Cerebellar cortex (tissue), 1 donor: ENCODE results near the gene NEB.
"Not testable (repeated sequence)": the region's sequence is repeated elsewhere in the genome, so short reads cannot be mapped to it uniquely, and the experiment has no call there.

ENCODE experiments used
- DNase-seq: peaks from one replicate; pipeline ENCODE4 v3.0.0-alpha.2; 2015; ENCODE audit warnings: low spot score

The NEB gene

DNA sequence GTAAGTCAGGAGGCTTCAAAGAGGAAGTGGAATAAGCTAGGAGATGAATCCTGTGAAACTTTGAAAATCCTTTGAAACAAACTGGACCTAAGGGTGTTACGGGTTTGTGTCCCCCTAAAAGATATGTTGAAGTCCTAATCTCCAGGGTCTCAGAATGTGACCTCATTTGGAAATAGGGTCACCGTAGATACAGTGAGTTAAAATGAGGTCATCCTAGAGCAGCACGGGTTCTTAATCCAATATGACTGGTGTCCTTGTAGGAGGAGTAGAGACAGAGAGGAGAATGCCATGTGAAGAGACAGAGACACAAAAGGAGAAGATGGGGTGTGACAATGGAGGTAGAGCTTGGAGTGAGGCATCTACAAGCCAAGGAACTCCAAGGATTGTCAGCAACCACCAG lies 26.9 kb upstream of the NEB start:
- DNase-seq = no peak

DNA sequence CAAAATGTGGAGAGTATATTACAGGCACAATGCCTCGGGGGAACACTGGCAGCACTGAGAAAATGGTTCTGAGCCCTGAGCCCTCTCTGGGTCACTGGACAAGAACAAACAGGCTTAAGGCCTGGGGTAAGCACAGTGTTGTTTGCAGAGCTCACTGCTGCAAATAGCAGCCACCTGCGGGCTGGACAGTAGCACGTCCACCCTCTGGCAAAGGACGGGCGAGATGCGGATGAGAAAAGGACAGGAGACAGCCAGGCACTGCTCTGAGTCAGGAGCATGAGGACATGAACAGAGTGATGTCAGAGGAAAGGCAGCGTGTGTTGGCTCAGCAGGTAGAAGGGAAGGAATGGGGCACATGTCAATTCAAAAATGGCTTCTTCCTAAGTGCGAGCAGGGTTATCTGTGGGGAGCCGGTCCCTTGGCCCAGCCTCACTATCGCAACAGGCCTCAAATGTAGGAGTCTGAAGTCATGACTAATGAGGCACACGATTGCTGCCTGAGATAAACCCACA lies 25.9 kb upstream of the NEB start:
- peak; percentile 91 for DNase-seq

DNA sequence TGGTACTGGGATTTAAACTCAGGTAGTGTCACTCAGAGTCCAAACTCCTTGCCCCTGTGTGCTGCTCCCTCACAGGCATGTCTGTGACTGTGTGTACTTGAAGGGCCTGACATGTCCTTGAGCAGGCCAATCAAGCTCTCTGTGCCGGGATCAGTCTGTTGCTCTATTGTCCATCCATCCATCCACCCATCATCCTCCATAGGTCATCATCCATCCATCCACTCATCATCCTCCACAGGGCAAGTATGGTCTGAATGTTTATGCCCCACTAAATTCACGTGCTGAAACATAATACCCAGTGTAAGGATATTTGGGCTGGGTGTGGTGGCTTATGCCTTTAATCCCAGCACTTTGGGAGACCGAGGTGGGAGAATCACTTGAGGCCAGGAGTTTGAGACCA lies 24.5 kb upstream of the NEB start:
- DNase-seq = no peak

DNA sequence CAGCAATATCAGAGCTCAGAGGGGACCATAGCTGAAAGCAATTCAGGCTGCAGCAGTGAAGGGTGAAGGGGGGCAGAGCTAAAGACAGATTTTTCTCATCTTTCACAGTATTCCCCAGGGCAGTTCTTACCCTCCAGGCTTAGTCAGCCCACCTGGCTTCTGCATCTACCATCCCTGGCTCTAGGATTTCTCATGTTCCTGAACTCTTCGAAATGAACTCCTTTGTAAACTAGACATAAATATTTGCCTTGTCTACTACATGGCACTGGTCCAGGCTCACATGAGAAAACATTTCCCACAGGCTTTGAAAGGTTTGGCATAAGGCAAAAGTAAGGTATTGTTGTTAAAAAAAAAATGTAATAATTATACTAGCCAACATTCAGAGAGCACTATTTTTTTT lies 23.6 kb upstream of the NEB start:
- DNase-seq = peak; percentile 22

DNA sequence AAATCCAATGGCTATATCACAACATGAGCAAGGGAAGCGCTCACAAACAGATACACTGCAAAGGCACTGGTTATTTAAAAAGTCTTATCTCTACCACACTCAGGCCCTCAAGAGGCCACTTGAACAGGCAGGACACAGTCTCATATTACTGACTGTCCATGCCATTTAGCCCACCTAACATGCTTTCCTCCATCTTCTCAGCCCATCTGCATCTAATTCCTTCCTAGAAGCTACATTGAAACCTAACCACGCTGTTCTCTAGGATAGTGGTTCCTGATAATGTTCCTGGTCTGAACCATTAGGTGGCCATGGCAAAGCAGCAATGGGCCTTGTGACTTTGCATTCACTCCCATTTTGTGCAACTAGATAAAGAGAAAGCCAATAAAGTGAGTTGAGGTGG lies 22.5 kb upstream of the NEB start:
- no peak for DNase-seq

DNA sequence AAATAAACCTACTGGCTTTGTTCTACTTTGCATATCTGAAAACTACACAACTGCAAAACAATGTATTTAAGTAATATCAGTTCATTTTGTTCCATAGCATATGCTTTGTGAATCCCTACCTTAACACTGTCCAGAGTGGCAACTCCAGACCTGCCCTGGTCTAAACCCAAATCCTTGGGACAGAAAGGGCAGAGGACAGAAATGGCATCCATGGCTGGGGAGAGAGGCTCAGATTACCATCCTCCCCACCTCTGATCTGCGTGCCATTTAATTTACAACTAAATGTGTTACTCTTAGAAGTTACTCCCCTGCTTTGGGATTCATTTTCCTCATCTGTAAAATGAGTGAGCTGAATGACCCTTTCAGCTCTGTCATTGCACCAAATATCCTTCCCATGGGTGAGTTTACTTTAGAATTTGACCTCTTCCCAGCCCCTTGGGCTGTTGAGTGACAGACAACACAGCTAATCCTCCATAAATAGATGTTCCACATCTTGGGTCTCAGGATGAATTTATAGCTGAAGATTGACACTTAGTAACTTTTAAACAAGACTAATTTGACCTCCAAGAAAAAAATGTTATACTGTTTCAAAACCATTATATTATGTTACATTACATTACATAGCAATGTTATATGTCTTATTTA lies 20.1 kb upstream of the NEB start:
- DNase-seq = no peak

DNA sequence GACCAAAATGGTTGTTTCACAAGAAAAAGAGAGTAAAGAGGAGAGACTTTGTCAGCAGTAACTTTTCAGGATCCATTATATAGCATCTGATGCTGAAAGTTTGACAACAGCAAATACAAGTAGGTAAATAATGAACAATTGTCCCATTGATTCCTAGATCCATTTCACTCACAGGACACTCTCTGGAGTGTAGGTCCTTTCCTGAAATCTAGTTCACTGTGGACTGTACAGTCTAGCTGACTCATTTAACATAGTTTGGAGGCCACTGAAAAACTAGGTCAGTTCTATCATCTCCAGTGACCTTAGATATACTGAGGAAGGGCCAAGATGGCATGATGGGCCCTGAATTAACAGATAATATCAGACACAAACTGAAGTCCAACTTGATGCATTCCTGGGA lies 19.3 kb upstream of the NEB start:
- DNase-seq = no peak

DNA sequence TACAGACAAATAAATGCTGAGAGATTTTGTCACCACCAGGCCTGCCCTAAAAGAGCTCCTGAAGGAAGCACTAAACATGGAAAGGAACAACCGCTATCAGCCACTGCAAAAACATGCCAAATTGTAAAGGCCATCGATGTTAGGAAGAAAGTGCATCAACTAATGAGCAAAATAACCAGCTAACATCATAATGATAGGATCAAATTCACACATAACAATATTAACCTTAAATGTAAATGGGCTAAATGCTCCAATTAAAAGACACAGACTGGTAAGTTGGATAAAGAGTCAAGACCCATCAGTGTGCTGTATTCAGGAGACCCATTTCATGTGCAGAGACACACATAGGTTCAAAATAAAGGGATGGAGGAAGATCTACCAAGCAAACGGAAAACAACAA lies 11.0 kb upstream of the NEB start:
- DNase-seq = not testable (repeated sequence)

DNA sequence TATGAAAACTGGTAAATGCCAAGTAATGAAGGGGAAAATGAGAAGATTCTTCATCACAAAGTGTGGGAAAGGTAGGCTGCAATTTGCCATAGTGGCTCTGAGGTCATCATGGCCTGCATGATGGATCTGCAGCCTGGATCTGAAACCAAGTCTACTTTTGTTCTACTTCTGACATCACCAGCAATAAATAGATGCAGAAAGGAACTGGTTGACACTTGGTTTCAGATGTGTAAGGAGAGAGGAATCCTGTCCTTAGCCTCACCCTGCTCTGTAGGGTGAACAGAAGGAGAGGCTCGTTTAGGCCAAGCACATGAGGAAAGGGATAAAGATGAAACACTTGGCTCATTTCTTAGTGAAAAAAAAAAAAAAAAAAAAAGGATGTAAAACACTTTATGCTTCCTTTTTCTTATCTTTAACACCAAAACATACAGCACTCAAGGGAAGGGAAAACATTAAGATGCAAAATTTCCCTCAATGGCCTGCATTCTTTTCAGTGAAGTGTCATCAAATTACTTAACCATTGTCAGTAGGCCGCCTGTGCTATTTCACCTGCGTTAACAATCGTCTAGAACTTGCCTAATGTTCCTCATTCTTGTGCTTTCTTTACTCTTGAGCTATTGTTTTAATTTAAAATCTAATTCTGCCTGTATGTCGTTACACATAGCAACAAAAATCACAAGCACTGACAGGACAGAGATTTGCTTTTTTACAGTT lies 3.9 kb downstream of the NEB start:
- no peak for DNase-seq

DNA sequence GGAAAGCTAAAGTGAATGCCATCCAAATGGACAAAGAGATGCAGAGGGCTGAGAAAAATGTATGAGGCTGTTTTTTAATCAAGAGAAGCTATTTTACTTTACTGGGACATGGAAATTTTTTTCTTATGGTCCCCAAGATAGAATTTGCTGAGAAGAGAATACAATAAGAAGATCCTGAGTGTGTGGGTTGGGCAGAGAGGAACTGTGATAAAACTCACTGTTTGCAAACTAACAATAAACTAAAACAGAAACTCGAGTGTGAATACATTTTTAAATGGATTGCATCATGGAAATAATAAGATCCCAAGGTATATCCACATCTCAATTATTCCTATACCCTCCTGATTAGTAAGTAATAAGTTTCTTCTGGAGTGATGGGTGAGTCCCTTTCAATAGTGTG lies 4.4 kb downstream of the NEB start:
- peak; percentile 12 for DNase-seq

DNA sequence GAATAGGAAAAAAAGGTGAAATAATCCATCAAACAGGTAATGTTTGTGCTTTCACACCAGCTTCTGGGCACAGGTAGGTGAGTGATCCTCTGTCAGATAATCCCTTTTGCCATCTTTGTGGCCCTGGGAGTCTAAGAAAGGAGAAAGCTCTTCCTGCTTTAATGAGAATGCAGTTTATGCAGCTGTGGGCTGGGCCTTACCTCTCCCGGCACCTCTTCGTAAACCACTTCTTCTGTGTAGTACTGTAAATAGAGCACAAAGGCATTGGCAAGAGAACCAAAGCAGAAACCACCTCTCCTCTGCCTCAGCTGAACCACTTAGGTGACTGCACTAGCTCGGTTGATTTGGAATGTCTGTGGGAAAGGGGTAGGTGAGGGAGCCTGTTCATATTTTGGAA lies 4.9 kb downstream of the NEB start:
- DNase-seq = peak; percentile 6

DNA sequence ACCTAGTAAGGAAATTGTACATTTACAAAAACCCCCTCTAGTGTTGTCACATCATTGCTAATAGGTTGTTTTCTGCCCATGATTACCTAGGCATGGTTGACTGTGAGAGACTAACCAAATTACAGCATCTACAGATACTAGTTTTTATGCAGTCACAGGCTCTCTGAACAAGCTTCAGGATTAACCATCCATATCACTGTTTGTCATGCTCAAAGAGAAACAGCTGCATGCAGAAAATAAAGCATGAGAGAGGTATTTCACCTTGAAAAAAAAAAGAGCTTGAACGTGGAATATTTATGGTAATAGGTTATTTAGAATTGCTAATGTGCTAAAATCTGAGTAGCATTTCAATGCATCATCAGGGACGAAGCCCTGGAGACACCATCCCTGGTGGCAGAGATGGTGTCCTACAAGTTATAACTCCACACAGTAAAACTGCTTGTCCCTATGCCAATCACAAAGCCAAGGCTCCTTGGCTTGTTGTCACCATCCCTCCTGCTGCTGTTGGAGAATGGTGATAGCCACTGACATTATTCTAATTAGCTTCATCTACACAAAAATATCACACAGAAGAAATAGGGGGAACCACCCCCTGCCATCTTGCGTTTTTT lies 5.4 kb downstream of the NEB start:
- DNase-seq = peak; percentile 48

DNA sequence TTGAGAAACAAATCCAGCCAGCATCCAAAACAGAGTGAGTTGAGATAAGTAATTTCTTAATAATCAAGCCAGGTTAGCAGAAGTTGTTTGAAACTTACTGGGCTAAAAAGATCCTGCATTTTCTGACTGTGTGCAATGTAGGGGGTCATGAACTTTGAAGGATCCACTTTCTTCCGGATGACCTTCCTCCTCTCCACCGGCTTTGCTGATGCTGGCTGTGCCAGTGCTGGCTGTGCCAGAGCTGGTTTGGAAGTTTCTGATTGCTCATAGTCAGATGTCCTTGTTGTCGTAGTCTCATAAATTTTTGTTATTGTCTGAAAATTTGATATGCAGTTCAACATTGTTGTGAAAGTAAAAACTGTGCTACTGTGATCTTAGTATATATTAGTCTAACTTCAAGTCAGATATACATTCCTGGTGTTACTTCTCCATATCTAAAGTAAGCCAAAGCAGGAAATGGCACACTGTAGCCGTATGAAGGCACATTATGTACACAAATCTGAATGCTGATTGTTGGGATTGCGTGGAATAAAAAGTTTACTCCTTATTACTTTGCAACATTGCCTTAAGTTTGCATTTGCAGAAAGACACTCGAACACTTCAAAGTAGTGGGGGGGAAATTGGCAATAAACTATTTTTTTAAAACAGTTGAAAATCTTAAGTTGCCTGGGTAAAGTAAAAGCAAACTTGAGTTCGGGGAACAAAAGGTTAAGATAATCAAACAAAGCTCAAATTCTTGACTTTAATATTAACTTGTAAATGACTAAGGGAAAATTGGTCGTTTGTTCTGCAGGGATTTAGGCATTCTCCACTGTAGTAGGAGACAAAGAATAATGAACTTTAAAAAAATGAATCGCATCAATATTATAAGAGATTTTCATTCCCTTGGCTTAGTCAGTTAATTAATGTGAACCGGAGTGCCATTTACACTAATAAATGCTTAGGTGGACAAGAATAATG lies 6.4 kb downstream of the NEB start:
- DNase-seq = no peak

DNA sequence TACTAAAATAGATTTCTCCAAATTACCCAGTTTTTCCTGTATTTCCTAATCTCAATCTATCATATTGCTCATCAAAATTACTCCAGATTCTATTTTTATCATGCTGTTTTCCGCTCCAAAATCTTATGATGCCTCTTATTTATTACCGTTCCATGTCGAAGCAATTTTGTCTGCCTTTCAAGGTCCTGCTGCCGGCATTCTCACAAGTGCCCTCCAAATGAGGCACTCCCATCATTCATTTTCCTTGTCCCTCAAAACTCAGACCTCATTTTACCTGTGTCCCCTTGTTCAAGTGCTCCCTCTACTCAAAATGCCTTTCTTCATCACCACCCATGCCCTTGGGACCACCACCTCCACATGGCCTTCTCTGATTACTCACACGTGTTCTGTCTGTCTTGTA lies 13.1 kb downstream of the NEB start:
- DNase-seq = no peak

DNA sequence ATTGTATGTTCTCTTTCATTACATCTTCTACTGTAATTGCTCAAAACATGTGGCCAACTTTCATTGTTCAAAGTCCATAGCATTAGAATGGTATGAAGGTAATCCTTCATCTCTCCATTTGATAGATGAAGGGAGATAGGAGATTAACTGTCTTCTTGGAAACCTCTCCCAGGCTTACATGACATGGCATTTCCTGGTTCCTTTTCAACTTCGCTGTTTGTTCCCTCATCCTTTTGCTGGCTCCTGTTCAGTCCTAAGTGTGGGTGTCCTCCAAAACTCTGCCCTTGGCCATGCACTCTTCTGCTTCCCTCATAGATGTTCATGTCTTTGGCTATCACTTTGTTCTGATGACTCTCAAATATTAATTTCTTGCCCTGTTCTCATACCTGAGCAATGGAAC lies 13.8 kb downstream of the NEB start:
- DNase-seq = no peak

DNA sequence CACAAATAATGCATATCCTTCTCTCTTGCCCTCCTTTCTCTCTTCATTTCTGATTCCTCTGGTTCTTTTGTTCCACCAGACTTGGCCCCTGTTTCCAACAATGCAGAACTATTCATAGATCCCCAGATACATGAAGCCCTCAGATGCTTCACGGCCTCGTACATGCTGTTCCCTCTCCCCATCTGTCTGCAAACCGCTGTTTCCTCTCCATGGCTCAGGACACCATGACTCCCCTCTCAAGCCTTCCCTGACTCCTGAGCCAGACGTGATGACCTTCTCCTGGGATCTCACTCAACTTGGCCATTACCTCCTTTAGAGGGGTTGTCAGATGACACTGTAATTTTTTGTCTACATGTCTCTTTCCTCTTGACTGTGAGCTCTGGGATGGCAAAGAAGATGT lies 15.5 kb downstream of the NEB start:
- DNase-seq = no peak

DNA sequence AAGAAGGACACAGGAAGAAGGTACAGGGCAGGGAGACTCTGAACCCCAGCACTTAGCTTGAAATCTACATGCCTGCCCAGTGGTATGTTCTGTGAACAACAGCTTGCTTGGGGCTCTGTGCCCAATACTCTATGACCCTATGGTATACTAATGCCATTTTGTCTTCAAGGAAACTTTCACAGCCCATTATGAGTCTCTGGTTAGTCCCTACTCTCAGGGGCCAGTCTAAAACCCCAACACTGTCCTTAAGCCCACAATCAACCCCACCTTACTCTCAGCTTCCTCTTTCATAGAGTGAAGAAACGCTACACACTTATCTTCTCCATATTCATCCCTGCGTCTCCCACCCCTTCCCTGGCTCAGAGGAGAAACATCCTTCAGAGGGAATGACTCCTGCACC lies 16.0 kb downstream of the NEB start:
- DNase-seq = no peak

DNA sequence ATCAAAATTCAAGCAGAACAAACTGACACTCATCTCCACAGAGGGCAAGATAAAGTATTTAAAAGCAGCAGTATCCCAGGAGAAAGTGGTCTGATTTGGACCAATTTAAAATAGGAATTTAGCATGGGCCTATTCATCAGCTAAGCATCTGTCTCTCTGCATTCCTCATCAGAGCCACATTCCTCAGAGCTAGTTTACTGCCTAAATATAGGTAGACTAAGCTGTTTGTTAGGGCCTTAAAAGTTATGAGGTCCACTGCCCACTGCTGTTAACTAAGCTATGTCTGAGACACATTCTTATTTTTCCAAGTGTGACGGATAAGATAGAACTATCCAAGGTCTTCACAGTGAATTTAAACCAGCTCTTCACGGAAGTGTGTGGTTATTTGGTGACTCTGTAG lies 17.6 kb downstream of the NEB start:
- DNase-seq = no peak

DNA sequence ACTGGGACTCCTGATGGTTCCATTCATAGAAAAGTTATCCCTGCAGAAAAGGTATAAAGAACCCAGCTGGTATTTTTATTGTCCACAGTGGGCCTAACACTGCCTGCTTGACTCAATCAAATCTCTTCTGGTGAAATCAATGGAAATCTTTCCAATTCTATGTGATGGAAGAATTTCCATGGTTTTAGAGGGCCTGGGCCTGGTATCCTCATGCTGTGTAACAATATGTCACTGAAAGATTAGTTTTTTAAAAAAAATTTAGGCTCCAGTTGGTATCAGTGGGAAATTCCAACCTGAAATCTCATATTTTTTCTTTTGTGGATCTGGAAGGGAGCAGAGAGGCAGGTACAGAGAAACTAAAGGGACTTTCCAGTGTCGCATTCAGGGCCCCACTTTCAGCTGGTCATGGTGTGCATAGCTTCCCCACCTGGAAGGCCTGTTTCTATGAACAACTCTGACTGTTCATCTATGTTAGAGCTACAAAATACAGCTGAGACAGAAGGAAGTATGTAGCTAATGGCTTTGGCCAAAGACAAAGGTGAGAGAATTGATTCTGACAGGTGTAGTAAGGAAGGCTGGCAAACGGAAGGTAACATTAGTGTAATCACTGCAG lies 20.9 kb downstream of the NEB start:
- DNase-seq = peak; percentile 76

DNA sequence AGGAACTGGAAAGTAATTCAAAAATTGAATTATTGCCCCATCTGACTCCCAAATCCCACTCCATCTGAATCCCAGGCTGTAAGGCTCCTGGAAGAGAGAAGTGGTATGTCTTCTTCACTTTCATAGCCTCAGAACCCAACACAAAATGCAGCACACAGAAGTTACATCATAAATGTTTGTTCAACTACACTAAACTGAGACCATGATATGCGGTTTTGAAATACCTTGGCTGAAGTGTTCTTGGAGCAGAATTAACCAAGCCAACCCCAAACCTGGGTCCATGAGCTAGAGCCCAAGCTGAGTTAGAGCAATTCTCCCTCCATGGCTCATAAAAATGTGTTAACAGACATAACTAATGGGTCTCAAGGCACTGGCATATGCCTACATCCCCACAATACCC lies 23.3 kb downstream of the NEB start:
- DNase-seq = no peak

DNA sequence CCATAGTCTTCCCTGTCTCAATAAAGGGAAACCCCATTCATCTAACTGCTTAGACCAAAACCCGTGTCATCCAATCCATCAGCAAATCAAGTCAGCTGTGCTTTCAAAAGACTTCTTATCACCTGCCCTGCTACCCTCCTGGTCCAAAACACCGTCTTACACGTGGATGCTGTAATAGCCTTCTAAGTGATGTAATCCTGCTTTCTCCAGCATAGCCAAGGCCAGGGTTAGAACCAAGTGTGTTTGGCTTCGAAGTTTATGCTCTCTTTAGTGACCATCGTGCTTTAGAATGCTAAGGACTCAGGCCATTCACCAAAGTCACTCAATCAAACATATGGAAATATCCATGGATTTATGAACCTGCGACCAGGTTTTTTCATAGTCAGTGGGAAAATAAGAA lies 25.5 kb downstream of the NEB start:
- DNase-seq = no peak

DNA sequence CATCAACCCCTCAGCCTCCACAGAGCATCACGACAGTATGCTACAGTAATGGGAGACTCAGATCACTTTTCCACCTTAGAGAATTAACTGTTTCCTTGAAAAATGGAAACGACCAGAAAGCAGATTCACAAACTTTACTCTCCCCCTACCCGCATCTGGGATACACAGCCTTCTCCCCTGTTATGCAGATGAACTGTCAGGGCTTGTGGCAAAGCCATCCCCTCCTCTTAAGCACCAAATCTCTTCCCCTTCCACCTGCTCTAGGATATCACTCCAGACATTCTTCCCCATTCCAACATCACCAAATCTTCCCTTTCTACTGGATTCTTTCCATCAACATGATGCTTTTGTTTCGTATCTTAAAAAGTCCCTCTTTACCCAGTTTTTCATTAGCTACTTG lies 26.4 kb downstream of the NEB start:
- no peak for DNase-seq
